ENCODE results near the gene PSAT1. TPM values are rescaled to one million over a fixed set of nuclear protein-coding genes. Genes with fewer than 3 reads are reported as not detected.

Gene PSAT1
- total and polyA plus RNA-seq, 2 of the 13 experiments (the other 11 are each of a cell fraction or from before 2014, with no cell fraction given) = 135 to 229 TPM

GRCh38 chr9:78320875-78321496, 24.1 kb downstream of the PSAT1 start:
- no peak overlapping the region for H2AFZ ChIP-seq (ENCODE audit: low read length)
- H3K9me3 ChIP-seq (ENCODE audit: low read length) = no peaks in the 10 kb centered on the region
- H3K27me3 ChIP-seq (ENCODE audit: control insufficient read depth in 1 of 2, insufficient read depth in 2 of 2, low read length in 2 of 2) = no peaks in the 10 kb centered on the region
- FAIRE-seq = no peak
- CTCF ChIA-PET (ENCODE audit: low intra/inter-chr PET ratio, low total read pairs) = no interaction called here
- no peak overlapping the region for H3K9ac ChIP-seq (ENCODE audit: insufficient read depth, low read depth, low read length)
- BruUV-seq (replicated peaks) = no TSS peak
- no peak overlapping the region for H3K4me3 ChIP-seq (replicated peaks in 1 of 3; ENCODE audit: insufficient read depth in 1 of 3, low read depth in 2 of 3, low read length in 3 of 3)
- no peak for DNase-seq (ENCODE audit: low spot score)
- H3K4me2 ChIP-seq (ENCODE audit: low read depth, low read length) = no peak overlapping the region
- peaks cover 24% of the 10 kb centered on the region for H4K20me1 ChIP-seq (ENCODE audit: insufficient read depth, low read length)
- peak; percentile 73 for TF ChIP-seq BCL6 (CRISPR knock-in tag; IDR thresholded peaks at IDR 0.05)
- TF ChIP-seq PAF1 (CRISPR knock-in tag; IDR thresholded peaks at IDR 0.05) = peak; percentile 76; the same call in 1 of the 2 replicates
- no peak for TF ChIP-seq SIX4 (CRISPR knock-in tag; IDR thresholded peaks at IDR 0.05)
- TF ChIP-seq FOXC1 (CRISPR knock-in tag; IDR thresholded peaks at IDR 0.05; ENCODE audit: borderline replicate concordance) = no peak
- no peak overlapping the region for H3K27ac ChIP-seq (ENCODE audit: extremely low read length, insufficient read depth, low read length)
- no peaks in the 10 kb centered on the region for H3K4me1 ChIP-seq (ENCODE audit: insufficient read depth, low read length)
- intact Hi-C loops (cut with micrococcal nuclease; ENCODE audit: unreplicated experiment) (no loop called here), in situ Hi-C loops (cut with HindIII; ENCODE audit: extremely low pct_ligation_motif_present, low pct_unique_long_range_greater_than_20kb) (no loop called here)
- H3K79me2 ChIP-seq (ENCODE audit: insufficient read depth, low read length) = peaks cover 11% of the 10 kb centered on the region
- ATAC-seq = peak; percentile 8; the same call in 2 of the 3 replicates
- peaks cover 34 to 80% of the 10 kb centered on the region in 2 experiments for H3K36me3 ChIP-seq (replicated peaks in 1 of 2; ENCODE audit: control insufficient read depth in 1 of 2, insufficient read depth in 2 of 2, low read length in 2 of 2)
- POLR2A ChIA-PET = interaction anchor here (1.1 kb wide), 1 partner anchor 42 kb away, joined by 3 read pairs; no protein-coding TSS in a partner anchor
- 95% methylated on average over 4 of the region's 4 CpGs for WGBS (ENCODE audit: low lambda C conversion rate)

- Histone ChIP-seq H2AFZ (ENCODE audit: low read length) (no peak overlapping the region), H3K4me1 (ENCODE audit: insufficient read depth, low read length) (no peaks in the 10 kb centered on the region), H3K9ac (ENCODE audit: insufficient read depth, low read depth, low read length) (no peak overlapping the region), H3K36me3 (replicated peaks in 1 of 2; ENCODE audit: control insufficient read depth in 1 of 2, insufficient read depth in 2 of 2, low read length in 2 of 2) (peaks cover 30 to 79% of the 10 kb centered on the region in 2 experiments), H3K4me3 (replicated peaks in 1 of 3; ENCODE audit: insufficient read depth in 1 of 3, low read depth in 2 of 3, low read length in 3 of 3) (no peak overlapping the region), H3K27me3 (ENCODE audit: control insufficient read depth in 1 of 2, insufficient read depth in 2 of 2, low read length in 2 of 2) (no peaks in the 10 kb centered on the region), H3K9me3 (ENCODE audit: low read length) (no peaks in the 10 kb centered on the region), H3K4me2 (ENCODE audit: low read depth, low read length) (no peak overlapping the region), H3K79me2 (ENCODE audit: insufficient read depth, low read length) (peaks cover 8% of the 10 kb centered on the region), H4K20me1 (ENCODE audit: insufficient read depth, low read length) (peaks cover 19% of the 10 kb centered on the region), H3K27ac (ENCODE audit: extremely low read length, insufficient read depth, low read length) (no peak overlapping the region)
- no peak for DNase-seq (ENCODE audit: low spot score)
- FAIRE-seq = no peak
- CTCF ChIA-PET (ENCODE audit: low intra/inter-chr PET ratio, low total read pairs) = no interaction called here
- no peak for TF ChIP-seq CBX1 (IDR thresholded peaks at IDR 0.05; ENCODE audit: low read depth)
- no peak for TF ChIP-seq ZNF878 (CRISPR knock-in tag; IDR thresholded peaks at IDR 0.05)
- TF ChIP-seq POLR2AphosphoS5 (IDR thresholded peaks at IDR 0.05; ENCODE audit: low read depth, low read length) = 0 out of 2 replicates have a peak, but pooled peaks have one; percentile 5
- TF ChIP-seq RBM22 (optimal IDR thresholded peaks at IDR 0.05; ENCODE audit: low read length) = peak; percentile 78
- TF ChIP-seq THAP8 (CRISPR knock-in tag; IDR thresholded peaks at IDR 0.05; ENCODE audit: borderline replicate concordance) = no peak
- no peak for TF ChIP-seq ZNF280D (CRISPR knock-in tag; IDR thresholded peaks at IDR 0.05)
- no peak for TF ChIP-seq ZBTB26 (CRISPR knock-in tag; IDR thresholded peaks at IDR 0.05; ENCODE audit: borderline replicate concordance)
- WGBS (ENCODE audit: low lambda C conversion rate) = 89% methylated on average over 7 of the region's 7 CpGs
- in situ Hi-C loops (cut with HindIII; ENCODE audit: extremely low pct_ligation_motif_present, low pct_unique_long_range_greater_than_20kb) = no loop called here
- ATAC-seq = no peak
- no TSS peak for BruUV-seq (replicated peaks)
- POLR2A ChIA-PET = interaction anchor here (1.1 kb wide), 1 partner anchor 42 kb away, joined by 3 read pairs; no protein-coding TSS in a partner anchor
- intact Hi-C loops (cut with micrococcal nuclease; ENCODE audit: unreplicated experiment) = no loop called here
Observed at GRCh38 chr9:78321505-78321904, 24.6 kb downstream of the PSAT1 start.

Measured in HepG2 (cell line).